Measurements from ENCODE around the gene SMIM41.

GRCh38 chr12:52032804-52033445 is 46.6 kb upstream of the SMIM41 start:
- TF ChIP-seq, protein P1, sequence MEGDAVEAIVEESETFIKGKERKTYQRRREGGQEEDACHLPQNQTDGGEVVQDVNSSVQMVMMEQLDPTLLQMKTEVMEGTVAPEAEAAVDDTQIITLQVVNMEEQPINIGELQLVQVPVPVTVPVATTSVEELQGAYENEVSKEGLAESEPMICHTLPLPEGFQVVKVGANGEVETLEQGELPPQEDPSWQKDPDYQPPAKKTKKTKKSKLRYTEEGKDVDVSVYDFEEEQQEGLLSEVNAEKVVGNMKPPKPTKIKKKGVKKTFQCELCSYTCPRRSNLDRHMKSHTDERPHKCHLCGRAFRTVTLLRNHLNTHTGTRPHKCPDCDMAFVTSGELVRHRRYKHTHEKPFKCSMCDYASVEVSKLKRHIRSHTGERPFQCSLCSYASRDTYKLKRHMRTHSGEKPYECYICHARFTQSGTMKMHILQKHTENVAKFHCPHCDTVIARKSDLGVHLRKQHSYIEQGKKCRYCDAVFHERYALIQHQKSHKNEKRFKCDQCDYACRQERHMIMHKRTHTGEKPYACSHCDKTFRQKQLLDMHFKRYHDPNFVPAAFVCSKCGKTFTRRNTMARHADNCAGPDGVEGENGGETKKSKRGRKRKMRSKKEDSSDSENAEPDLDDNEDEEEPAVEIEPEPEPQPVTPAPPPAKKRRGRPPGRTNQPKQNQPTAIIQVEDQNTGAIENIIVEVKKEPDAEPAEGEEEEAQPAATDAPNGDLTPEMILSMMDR (IDR thresholded peaks at IDR 0.05): no peak
- TF ChIP-seq POLR2A (IDR thresholded peaks at IDR 0.05): peak; percentile 54

Measured in testis (tissue), 2 donors.